ENCODE measurements around the gene LSM5.
"Not testable (repeated sequence)": the region's sequence is repeated elsewhere in the genome, so short reads cannot be mapped to it uniquely, and the experiment has no call there.

LSM5 gene

GRCh38 chr7:32502728-32503127 lies 12.5 kb upstream of the LSM5 start:
- no peaks in the 10 kb centered on the region for H3F3A ChIP-seq (ENCODE audit: insufficient read depth, low read length)
- no peak overlapping the region for H3K27ac ChIP-seq (ENCODE audit: low read depth, low read length, poor library complexity, severe bottlenecking)
- peaks cover 94% of the 10 kb centered on the region for H3K79me2 ChIP-seq (ENCODE audit: insufficient read depth, low read length)
- peaks cover 55% of the 10 kb centered on the region for H3K36me3 ChIP-seq (ENCODE audit: insufficient read depth, low read length)
- H3K9me2 ChIP-seq (ENCODE audit: low read depth, low read length), result no peaks in the 10 kb centered on the region
- no peak overlapping the region for H3K4me3 ChIP-seq (ENCODE audit: low read depth, low read length, poor library complexity, severe bottlenecking)
- H4K20me1 ChIP-seq (ENCODE audit: insufficient read depth, low read length), result peaks cover 4% of the 10 kb centered on the region; the same call in 1 of the 2 replicates
- H2AFZ ChIP-seq (ENCODE audit: low read length), result no peak overlapping the region
- no peak overlapping the region for H3K9ac ChIP-seq (ENCODE audit: low read length)
- no peak for TF ChIP-seq EZH2 (IDR thresholded peaks at IDR 0.05; ENCODE audit: borderline replicate concordance, low read length)
- no peak for TF ChIP-seq CTCF (IDR thresholded peaks at IDR 0.05; ENCODE audit: low read length)
- no peak overlapping the region for H3K4me2 ChIP-seq (ENCODE audit: low read length)
- peaks cover 9% of the 10 kb centered on the region for H3K4me1 ChIP-seq (ENCODE audit: insufficient read depth, low read length, severe bottlenecking)
- H3K9me3 ChIP-seq (ENCODE audit: low read length), result peaks cover 10% of the 10 kb centered on the region
- H3K27me3 ChIP-seq (ENCODE audit: insufficient read depth, low read length), result no peaks in the 10 kb centered on the region

DNA sequence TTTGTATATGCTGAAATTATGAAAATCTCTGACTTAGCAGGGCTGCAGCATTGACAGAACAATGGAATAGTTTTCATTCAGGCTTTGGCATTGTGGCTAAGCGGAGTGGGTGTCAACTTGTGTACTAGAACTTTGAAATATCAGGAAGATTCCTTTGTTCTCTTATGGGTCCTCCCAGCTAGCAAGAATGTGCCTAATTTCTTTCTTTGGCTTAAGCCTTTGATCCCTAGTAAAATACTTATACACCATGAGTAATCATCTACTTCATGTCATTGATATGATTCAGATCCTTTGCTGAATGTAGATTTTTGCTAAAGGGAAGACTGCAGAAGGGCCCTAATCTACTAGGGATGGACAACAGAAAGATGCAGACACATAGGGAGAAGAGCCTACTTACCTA lies 11.3 kb upstream of the LSM5 start:
- Histone ChIP-seq H3K9ac (ENCODE audit: low read length) (no peak overlapping the region), H3K4me1 (ENCODE audit: insufficient read depth, low read length, severe bottlenecking) (peaks cover 18% of the 10 kb centered on the region)

GRCh38 chr7:32500922-32501341 lies 10.8 kb upstream of the LSM5 start:
- Histone ChIP-seq H3K9ac (ENCODE audit: low read length) (no peak overlapping the region), H3K4me3 (ENCODE audit: low read depth, low read length, poor library complexity, severe bottlenecking) (no peak overlapping the region), H3K36me3 (ENCODE audit: insufficient read depth, low read length) (peaks cover 42% of the 10 kb centered on the region), H3K9me3 (ENCODE audit: low read length) (peaks cover 6% of the 10 kb centered on the region), H3K27ac (ENCODE audit: low read depth, low read length, poor library complexity, severe bottlenecking) (no peak overlapping the region), H3K79me2 (ENCODE audit: insufficient read depth, low read length) (peaks cover 92% of the 10 kb centered on the region), H3K27me3 (ENCODE audit: insufficient read depth, low read length) (no peaks in the 10 kb centered on the region), H4K20me1 (ENCODE audit: insufficient read depth, low read length) (peaks cover 4% of the 10 kb centered on the region; the same call in 1 of the 2 replicates), H3F3A (ENCODE audit: insufficient read depth, low read length) (no peaks in the 10 kb centered on the region), H3K9me2 (ENCODE audit: low read depth, low read length) (no peaks in the 10 kb centered on the region), H3K4me2 (ENCODE audit: low read length) (peak overlapping the region; percentile 1; the same call in 1 of the 2 replicates), H3K4me1 (ENCODE audit: insufficient read depth, low read length, severe bottlenecking) (peaks cover 23% of the 10 kb centered on the region), H2AFZ (ENCODE audit: low read length) (no peak overlapping the region)
- TF ChIP-seq CTCF (IDR thresholded peaks at IDR 0.05; ENCODE audit: low read length) (no peak), EZH2 (IDR thresholded peaks at IDR 0.05; ENCODE audit: borderline replicate concordance, low read length) (no peak)

More for the DNA sequence above, 11.3 kb upstream of the LSM5 start:
- Histone ChIP-seq H3K79me2 (ENCODE audit: insufficient read depth, low read length) (peaks cover 92% of the 10 kb centered on the region), H3K4me2 (ENCODE audit: low read length) (no peak overlapping the region), H4K20me1 (ENCODE audit: insufficient read depth, low read length) (peaks cover 4% of the 10 kb centered on the region; the same call in 1 of the 2 replicates), H3K9me2 (ENCODE audit: low read depth, low read length) (no peaks in the 10 kb centered on the region), H3F3A (ENCODE audit: insufficient read depth, low read length) (no peaks in the 10 kb centered on the region), H3K9me3 (ENCODE audit: low read length) (peaks cover 6% of the 10 kb centered on the region), H3K4me3 (ENCODE audit: low read depth, low read length, poor library complexity, severe bottlenecking) (no peak overlapping the region), H3K36me3 (ENCODE audit: insufficient read depth, low read length) (peaks cover 46% of the 10 kb centered on the region), H2AFZ (ENCODE audit: low read length) (no peak overlapping the region), H3K27me3 (ENCODE audit: insufficient read depth, low read length) (no peaks in the 10 kb centered on the region), H3K27ac (ENCODE audit: low read depth, low read length, poor library complexity, severe bottlenecking) (no peak overlapping the region)
- TF ChIP-seq CTCF (IDR thresholded peaks at IDR 0.05; ENCODE audit: low read length) (no peak), EZH2 (IDR thresholded peaks at IDR 0.05; ENCODE audit: borderline replicate concordance, low read length) (no peak)

GRCh38 chr7:32500216-32500615 lies 10.0 kb upstream of the LSM5 start:
- H3F3A ChIP-seq (ENCODE audit: insufficient read depth, low read length); H3K9ac ChIP-seq (ENCODE audit: low read length); H3K4me3 ChIP-seq (ENCODE audit: low read depth, low read length, poor library complexity, severe bottlenecking); H3K27me3 ChIP-seq (ENCODE audit: insufficient read depth, low read length); H2AFZ ChIP-seq (ENCODE audit: low read length); H4K20me1 ChIP-seq (ENCODE audit: insufficient read depth, low read length); H3K9me3 ChIP-seq (ENCODE audit: low read length); H3K4me2 ChIP-seq (ENCODE audit: low read length); H3K27ac ChIP-seq (ENCODE audit: low read depth, low read length, poor library complexity, severe bottlenecking); H3K9me2 ChIP-seq (ENCODE audit: low read depth, low read length): not testable (repeated sequence)
- Histone ChIP-seq H3K4me1 (ENCODE audit: insufficient read depth, low read length, severe bottlenecking) (peaks cover 23% of the 10 kb centered on the region), H3K79me2 (ENCODE audit: insufficient read depth, low read length) (peaks cover 85% of the 10 kb centered on the region), H3K36me3 (ENCODE audit: insufficient read depth, low read length) (peaks cover 42% of the 10 kb centered on the region)

DNA sequence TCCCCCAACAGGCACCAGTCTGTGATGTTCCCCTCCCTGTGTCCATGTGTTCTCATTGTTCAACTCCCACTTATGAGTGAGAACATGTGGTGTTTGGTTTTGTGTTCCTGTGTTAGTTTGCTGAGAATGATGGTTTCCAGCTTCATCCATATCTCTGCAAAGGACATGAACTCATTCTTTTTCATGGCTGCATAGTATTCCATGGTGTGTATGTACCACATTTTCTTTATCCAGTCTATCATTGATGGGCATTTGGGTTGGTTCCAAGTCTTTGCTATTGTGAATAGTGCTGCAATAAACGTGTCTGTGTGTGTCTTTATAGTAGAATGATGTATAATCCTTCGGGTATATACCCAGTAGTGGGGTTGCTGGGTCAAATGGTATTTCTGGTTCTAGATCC lies 9.6 kb upstream of the LSM5 start:
- H3K9ac ChIP-seq (ENCODE audit: low read length); H3K9me2 ChIP-seq (ENCODE audit: low read depth, low read length); H4K20me1 ChIP-seq (ENCODE audit: insufficient read depth, low read length); H3F3A ChIP-seq (ENCODE audit: insufficient read depth, low read length); H3K4me3 ChIP-seq (ENCODE audit: low read depth, low read length, poor library complexity, severe bottlenecking); H2AFZ ChIP-seq (ENCODE audit: low read length); H3K9me3 ChIP-seq (ENCODE audit: low read length); H3K27me3 ChIP-seq (ENCODE audit: insufficient read depth, low read length); H3K27ac ChIP-seq (ENCODE audit: low read depth, low read length, poor library complexity, severe bottlenecking); H3K4me2 ChIP-seq (ENCODE audit: low read length): not testable (repeated sequence)
- Histone ChIP-seq H3K36me3 (ENCODE audit: insufficient read depth, low read length) (peaks cover 42% of the 10 kb centered on the region), H3K4me1 (ENCODE audit: insufficient read depth, low read length, severe bottlenecking) (peaks cover 25% of the 10 kb centered on the region), H3K79me2 (ENCODE audit: insufficient read depth, low read length) (peaks cover 83% of the 10 kb centered on the region)

Data from OCI-LY1 (cell line).